Endodermal cell (in vitro differentiated cells): ENCODE results near the gene AGBL2. TPM values are rescaled to one million over a fixed set of nuclear protein-coding genes. Genes with fewer than 3 reads are reported as not detected.
"Not testable (repeated sequence)": the region's sequence is repeated elsewhere in the genome, so short reads cannot be mapped to it uniquely, and the experiment has no call there.

ENCODE experiments used
- DNase-seq: peaks from one replicate; pipeline ENCODE4 v3.0.0-alpha.2; 2017
- H3K27ac ChIP-seq: 2 replicates; pipeline ENCODE4 v1.5.1; 2013; ENCODE audit warnings: mild to moderate bottlenecking, low read depth, low read length, moderate library complexity
- H3K27me3 ChIP-seq: 2 replicates; pipeline ENCODE4 v1.6.1; 2013; ENCODE audit warnings: mild to moderate bottlenecking, low read length, moderate library complexity; ENCODE audit not compliant: insufficient read depth, control insufficient read depth, poor library complexity, severe bottlenecking
- H3K36me3 ChIP-seq: 2 replicates; pipeline ENCODE4 v1.7.0; 2013; ENCODE audit warnings: mild to moderate bottlenecking, low read length, moderate library complexity; ENCODE audit not compliant: control insufficient read depth, insufficient read depth
- H3K4me1 ChIP-seq: one replicate; pipeline ENCODE4 v1.7.0; 2013; ENCODE audit warnings: low read length; ENCODE audit not compliant: control insufficient read depth, insufficient read depth
- H3K4me3 ChIP-seq: 2 replicates; pipeline ENCODE4 v1.5.1; 2013; ENCODE audit warnings: mild to moderate bottlenecking, low read length, moderate library complexity
- H3K9ac ChIP-seq: 2 replicates; pipeline ENCODE4 v1.6.1; 2013; ENCODE audit warnings: mild to moderate bottlenecking, low read length, moderate library complexity; ENCODE audit not compliant: poor library complexity, severe bottlenecking; ENCODE audit errors: extremely low read depth
- H3K9me3 ChIP-seq: 2 replicates; pipeline ENCODE4 v1.6.1; 2013; ENCODE audit warnings: mild to moderate bottlenecking, low read length, moderate library complexity; ENCODE audit not compliant: control insufficient read depth
- H3K27ac Mint-ChIP-seq: 2 replicates; pipeline ENCODE4 v1.8.0; 2020; ENCODE audit warnings: mixed read lengths
- H3K27me3 Mint-ChIP-seq: 2 replicates; pipeline ENCODE4 v1.8.0; 2021; ENCODE audit warnings: mild to moderate bottlenecking, mixed read lengths; ENCODE audit not compliant: insufficient read depth
- H3K36me3 Mint-ChIP-seq: 2 replicates; pipeline ENCODE4 v1.8.0; 2020; ENCODE audit warnings: low read depth, mixed read lengths
- H3K4me1 Mint-ChIP-seq: 2 replicates; pipeline ENCODE4 v1.8.0; 2020; ENCODE audit warnings: mixed read lengths
- H3K4me3 Mint-ChIP-seq: 2 replicates; pipeline ENCODE4 v1.8.0; 2020; ENCODE audit warnings: mild to moderate bottlenecking, moderate library complexity, mixed read lengths
- H3K9me3 Mint-ChIP-seq: 2 replicates; pipeline ENCODE4 v1.8.0; 2020; ENCODE audit warnings: mild to moderate bottlenecking, mixed read lengths
- WGBS, 2 experiments: methylation state at CpG; one replicate each; pipeline versions ENCODE4 v1.1.5 to v1.1.7; 2013; ENCODE audit warnings: missing lambda C conversion rate in 2 of 2, mixed read lengths in 1 of 2; ENCODE audit not compliant: insufficient coverage in 1 of 2, insufficient read length in 1 of 2; 5-methylcytosine and 5-hydroxymethylcytosine counted together
- total RNA-seq, 2 donors: library from RNA; stranded (reverse); fragmentation: NEBNext Ultra II Directional in 1 of 2; extraction: Animal tissue kit (Norgen Biotek cat#: 25700) in 1 of 2; gene quantifications; 2 replicates in 1 of 2; 3 replicates in 1 of 2; pipeline ENCODE4 v1.2.1, GENCODE V29; 2021
- TF ChIP-seq, protein P1 (sequence below): fragments of 200-600 bp; sonication (generic); conservative IDR thresholded peaks from 2 replicates; pipeline ENCODE4 v1.5.0; 2021; ENCODE audit warnings: antibody characterized with exemption, mild to moderate bottlenecking

The AGBL2 gene
- total RNA-seq, 2 donors from 2014 or later, result 5.0 to 8.7 TPM

DNA sequence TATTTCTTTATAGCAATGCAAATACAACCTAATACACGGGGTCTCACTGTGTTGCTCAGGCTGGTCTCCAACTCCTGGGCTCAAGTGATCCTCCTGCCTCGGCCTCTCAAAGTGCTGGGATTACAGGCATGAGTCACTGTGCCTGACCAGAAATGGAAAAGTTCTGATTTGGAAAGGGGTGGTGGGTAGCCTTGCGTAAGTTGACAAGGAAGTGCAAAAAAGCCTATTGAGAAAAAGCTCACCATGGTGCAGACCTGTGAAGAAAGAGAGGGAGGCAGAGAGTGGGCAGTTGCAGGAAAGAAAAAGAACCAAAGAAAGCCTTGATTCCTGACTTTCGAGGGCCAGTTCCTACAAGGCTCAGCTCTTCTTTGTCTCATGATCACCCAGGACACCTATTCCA, 27.1 kb downstream of the AGBL2 start:
- Histone ChIP-seq H3K4me3 (no peak overlapping the region), H3K36me3 (no peaks in the 10 kb centered on the region), H3K9ac (no peak overlapping the region), H3K27me3 (no peaks in the 10 kb centered on the region), H3K9me3 (no peaks in the 10 kb centered on the region), H3K4me1 (no peaks in the 10 kb centered on the region), H3K27ac (no peak overlapping the region)
- H3K9me3 Mint-ChIP-seq, result no peaks in the 10 kb centered on the region
- H3K4me1 Mint-ChIP-seq, result no peaks in the 10 kb centered on the region
- 94 to 100% methylated on average over 3 to 4 of the region's 4 CpGs for WGBS, 2 experiments
- no peak overlapping the region for H3K27ac Mint-ChIP-seq
- DNase-seq, result no peak
- no peaks in the 10 kb centered on the region for H3K36me3 Mint-ChIP-seq
- no peaks in the 10 kb centered on the region for H3K27me3 Mint-ChIP-seq
- TF ChIP-seq, protein P1, sequence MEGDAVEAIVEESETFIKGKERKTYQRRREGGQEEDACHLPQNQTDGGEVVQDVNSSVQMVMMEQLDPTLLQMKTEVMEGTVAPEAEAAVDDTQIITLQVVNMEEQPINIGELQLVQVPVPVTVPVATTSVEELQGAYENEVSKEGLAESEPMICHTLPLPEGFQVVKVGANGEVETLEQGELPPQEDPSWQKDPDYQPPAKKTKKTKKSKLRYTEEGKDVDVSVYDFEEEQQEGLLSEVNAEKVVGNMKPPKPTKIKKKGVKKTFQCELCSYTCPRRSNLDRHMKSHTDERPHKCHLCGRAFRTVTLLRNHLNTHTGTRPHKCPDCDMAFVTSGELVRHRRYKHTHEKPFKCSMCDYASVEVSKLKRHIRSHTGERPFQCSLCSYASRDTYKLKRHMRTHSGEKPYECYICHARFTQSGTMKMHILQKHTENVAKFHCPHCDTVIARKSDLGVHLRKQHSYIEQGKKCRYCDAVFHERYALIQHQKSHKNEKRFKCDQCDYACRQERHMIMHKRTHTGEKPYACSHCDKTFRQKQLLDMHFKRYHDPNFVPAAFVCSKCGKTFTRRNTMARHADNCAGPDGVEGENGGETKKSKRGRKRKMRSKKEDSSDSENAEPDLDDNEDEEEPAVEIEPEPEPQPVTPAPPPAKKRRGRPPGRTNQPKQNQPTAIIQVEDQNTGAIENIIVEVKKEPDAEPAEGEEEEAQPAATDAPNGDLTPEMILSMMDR, result no peak
- no peak overlapping the region for H3K4me3 Mint-ChIP-seq

DNA sequence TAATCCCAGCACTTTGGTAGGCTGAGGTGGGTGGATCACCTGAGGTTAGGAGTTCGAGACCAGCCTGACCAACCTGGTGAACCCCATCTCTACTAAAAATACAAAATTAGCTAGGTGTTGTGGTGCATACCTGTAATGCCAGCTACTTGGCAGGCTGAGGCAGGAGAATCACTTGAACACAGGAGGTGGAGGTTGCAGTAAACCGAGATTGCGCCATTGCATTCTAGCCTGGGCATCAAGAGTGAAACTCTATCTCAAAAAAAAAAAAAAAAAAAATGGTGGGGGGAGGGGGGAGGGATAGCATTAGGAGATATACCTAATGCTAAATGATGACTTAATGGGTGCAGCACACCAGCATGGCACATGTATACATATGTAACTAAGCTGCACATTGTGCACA, 28.5 kb downstream of the AGBL2 start:
- not testable (repeated sequence) for H3K9me3 Mint-ChIP-seq, H3K4me1 ChIP-seq, H3K9me3 ChIP-seq, H3K27ac ChIP-seq, H3K27me3 ChIP-seq, H3K36me3 Mint-ChIP-seq, H3K36me3 ChIP-seq, DNase-seq, H3K4me3 Mint-ChIP-seq, H3K9ac ChIP-seq, H3K27me3 Mint-ChIP-seq, H3K27ac Mint-ChIP-seq, H3K4me1 Mint-ChIP-seq, H3K4me3 ChIP-seq
- 100% methylated on average over 2 of the region's 3 CpGs; no CpG with 5 or more reads in 1 of the 2 experiments for WGBS, 2 experiments

DNA sequence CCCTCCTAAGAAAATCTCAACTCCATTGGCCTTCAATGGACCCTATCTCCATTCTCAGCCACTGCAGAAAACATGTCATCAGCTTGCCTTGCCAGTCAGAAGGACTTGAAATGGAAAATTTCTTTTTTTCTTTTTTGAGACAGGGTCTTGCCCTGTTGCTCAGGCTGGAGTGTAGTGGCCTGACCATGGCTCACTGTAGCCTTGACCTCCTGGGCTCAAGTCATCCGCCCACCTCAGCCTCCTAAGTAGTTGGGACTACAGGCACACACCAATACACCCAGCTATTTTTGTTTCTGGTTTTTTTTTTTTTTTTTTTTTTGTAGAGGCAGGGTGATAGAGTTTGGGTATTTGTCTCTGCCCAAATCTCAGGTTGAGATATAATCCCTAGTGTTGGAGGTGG, 29.0 kb downstream of the AGBL2 start:
- 100% methylated on average over 1 of the region's 1 CpG; no CpG with 5 or more reads in 1 of the 2 experiments for WGBS, 2 experiments
- Histone ChIP-seq H3K9me3 (no peaks in the 10 kb centered on the region), H3K27ac (no peak overlapping the region), H3K9ac (no peak overlapping the region), H3K36me3 (no peaks in the 10 kb centered on the region), H3K27me3 (no peaks in the 10 kb centered on the region), H3K4me3 (no peak overlapping the region), H3K4me1 (peaks cover 8% of the 10 kb centered on the region)
- no peak overlapping the region for H3K27ac Mint-ChIP-seq
- no peak for DNase-seq
- H3K36me3 Mint-ChIP-seq, result no peaks in the 10 kb centered on the region
- no peaks in the 10 kb centered on the region for H3K27me3 Mint-ChIP-seq
- H3K9me3 Mint-ChIP-seq, result no peaks in the 10 kb centered on the region
- no peak overlapping the region for H3K4me3 Mint-ChIP-seq
- TF ChIP-seq, protein P1, result no peak
- peaks cover 11% of the 10 kb centered on the region for H3K4me1 Mint-ChIP-seq

DNA sequence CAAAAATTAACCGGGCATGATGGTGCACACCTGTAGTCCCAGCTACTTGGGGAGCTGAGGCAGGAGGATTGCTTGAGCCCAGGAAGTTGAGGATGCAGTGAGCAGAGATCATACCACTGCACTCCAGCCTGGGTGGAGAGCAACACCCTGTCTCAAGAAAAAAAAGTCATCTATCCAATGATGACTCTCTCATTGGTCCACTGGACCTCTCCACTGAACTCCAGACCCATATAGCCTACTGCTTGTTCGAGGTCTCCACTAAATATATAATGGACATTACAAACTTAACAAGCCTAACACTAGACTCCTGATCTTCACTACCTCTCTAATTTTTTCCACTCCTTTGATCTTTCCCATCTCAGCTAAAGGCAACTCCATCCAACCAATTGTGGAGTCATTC, 39.3 kb downstream of the AGBL2 start:
- no peak overlapping the region for H3K9ac ChIP-seq
- no peaks in the 10 kb centered on the region for H3K9me3 ChIP-seq
- no peaks in the 10 kb centered on the region for H3K9me3 Mint-ChIP-seq
- no peaks in the 10 kb centered on the region for H3K4me1 Mint-ChIP-seq
- no peaks in the 10 kb centered on the region for H3K27me3 Mint-ChIP-seq
- no peak overlapping the region for H3K4me3 Mint-ChIP-seq
- 88 to 90% methylated on average over 2 of the region's 2 CpGs for WGBS, 2 experiments
- H3K27me3 ChIP-seq, result no peaks in the 10 kb centered on the region
- DNase-seq, result no peak
- H3K4me1 ChIP-seq, result no peaks in the 10 kb centered on the region
- H3K36me3 ChIP-seq, result no peaks in the 10 kb centered on the region
- H3K27ac Mint-ChIP-seq, result no peak overlapping the region
- H3K27ac ChIP-seq, result no peak overlapping the region
- TF ChIP-seq, protein P1, result no peak
- no peaks in the 10 kb centered on the region for H3K36me3 Mint-ChIP-seq
- no peak overlapping the region for H3K4me3 ChIP-seq
